GM12892 (cell line): ENCODE data around the gene CYB561A3. TPM values are rescaled to one million over a fixed set of nuclear protein-coding genes. Genes with fewer than 3 reads are reported as not detected.

Experiments used
- DNase-seq: peaks from one replicate; pipeline ENCODE4 v3.0.0; 2011; ENCODE audit not compliant: insufficient read length
- FAIRE-seq: peaks from 2 replicates; lab custom pipeline; 2011; peaks lifted over from hg19 to GRCh38; lab: Jason Lieb, UNC
- POLR2A ChIP-seq: IDR thresholded peaks from 2 replicates; pipeline ENCODE4 v1.6.1; 2011; ENCODE audit warnings: low read depth, low read length, control low read depth
- POLR2AphosphoS5 ChIP-seq: IDR thresholded peaks from 2 replicates; pipeline ENCODE4 v1.6.1; 2011; ENCODE audit warnings: low read depth, low read length, control low read depth
- TAF1 ChIP-seq: IDR thresholded peaks from 2 replicates; pipeline ENCODE4 v1.6.1; 2011; ENCODE audit warnings: low read depth, mild to moderate bottlenecking, control low read depth, low read length, borderline replicate concordance
- polyA plus RNA-seq: library from polyadenylated mRNA; unstranded; fragments of >200 nt; gene quantifications from one replicate; pipeline ENCODE4 v1.2.1, GENCODE V29; 2012; ENCODE audit warnings: missing spikeins, inconsistent platforms; ENCODE audit not compliant: missing spikeins

CYB561A3 gene
- 31.1 TPM for polyA plus RNA-seq

- DNase-seq (peak; percentile 87), FAIRE-seq (peak; percentile 90)
- TF ChIP-seq TAF1 (peak; percentile 77), POLR2A (peak; percentile 94), POLR2AphosphoS5 (peak; percentile 93)
Measured at GRCh38 chr11:61361741-61362541, at the start of gene CYB561A3, which contains the start of gene TMEM138. TSS of gene CYB561A3 (minus strand) at chr11:61361882. CDS start at chr11:61356713, 5,169 bp downstream. TSS of gene TMEM138 (plus strand) at chr11:61362374. CDS start at chr11:61364391, 2,017 bp downstream.

- DNase-seq, result no peak
- no peak for FAIRE-seq
- TF ChIP-seq POLR2A (no peak), TAF1 (no peak), POLR2AphosphoS5 (no peak)
Measured at GRCh38 chr11:61406991-61407728, 45.5 kb upstream of the CYB561A3 start.

- DNase-seq (no peak), FAIRE-seq (no peak)
- TF ChIP-seq POLR2A (no peak), POLR2AphosphoS5 (no peak), TAF1 (no peak)
Measured at GRCh38 chr11:61406067-61406466, 44.4 kb upstream of the CYB561A3 start.

- no peak for FAIRE-seq
- no peak for DNase-seq
- TF ChIP-seq POLR2A, result no peak
- TF ChIP-seq POLR2AphosphoS5, result no peak
- TF ChIP-seq TAF1, result no peak
Measured at GRCh38 chr11:61404641-61405040, 43.0 kb upstream of the CYB561A3 start.

- FAIRE-seq, result no peak
- no peak for TF ChIP-seq TAF1
- 0 out of 2 replicates have a peak, but pooled peaks have one; percentile 19 for TF ChIP-seq POLR2A
- no peak for TF ChIP-seq POLR2AphosphoS5
- DNase-seq, result no peak
Measured at GRCh38 chr11:61404103-61404502, 42.4 kb upstream of the CYB561A3 start.

- FAIRE-seq (no peak), DNase-seq (no peak)
- TF ChIP-seq POLR2A (no peak), TAF1 (no peak), POLR2AphosphoS5 (no peak)
Measured at GRCh38 chr11:61403658-61404057, 42.0 kb upstream of the CYB561A3 start.

- DNase-seq, result no peak
- no peak for TF ChIP-seq POLR2A
- no peak for FAIRE-seq
Measured at GRCh38 chr11:61401573-61401972, 39.9 kb upstream of the CYB561A3 start.

GRCh38 chr11:61401173-61401572 is 39.5 kb upstream of the CYB561A3 start:
- FAIRE-seq (no peak), DNase-seq (no peak)
- TF ChIP-seq POLR2A (no peak), TAF1 (no peak), POLR2AphosphoS5 (no peak; the same call in 1 of the 2 replicates)

- FAIRE-seq, result peak; percentile 30
- DNase-seq, result no peak
- TF ChIP-seq POLR2A (no peak), POLR2AphosphoS5 (no peak), TAF1 (no peak)
Measured at GRCh38 chr11:61392981-61393595, 31.4 kb upstream of the CYB561A3 start.

GRCh38 chr11:61390161-61390560 is 28.5 kb upstream of the CYB561A3 start:
- no peak for FAIRE-seq
- no peak for TF ChIP-seq TAF1
- no peak for TF ChIP-seq POLR2A
- no peak for TF ChIP-seq POLR2AphosphoS5
- no peak for DNase-seq
